Testis (tissue), 3 donors: ENCODE results near the gene RAB1A. TPM values are rescaled to one million over a fixed set of nuclear protein-coding genes. Genes with fewer than 3 reads are reported as not detected.

Experiments used
- DNase-seq: peaks from one replicate; pipeline ENCODE4 v3.0.0-alpha.2; 2019
- H3K27ac ChIP-seq, 2 donors: fragments of 200-600 bp; sonication (generic); one replicate each; pipeline ENCODE4 v1.5.1; 2019
- H3K27me3 ChIP-seq: fragments of 200-600 bp; sonication (generic); one replicate; pipeline ENCODE4 v1.5.1; 2019
- H3K36me3 ChIP-seq: fragments of 200-600 bp; sonication (generic); one replicate; pipeline ENCODE4 v1.5.1; 2017; ENCODE audit warnings: low read depth; ENCODE audit errors: missing control alignments
- H3K4me1 ChIP-seq: fragments of 200-600 bp; sonication (generic); one replicate; pipeline ENCODE4 v1.5.1; 2019
- H3K4me3 ChIP-seq, 2 donors: fragments of 200-600 bp; sonication (generic); one replicate each; pipeline ENCODE4 v1.5.1; 2017 to 2019
- H3K9me3 ChIP-seq: fragments of 200-600 bp; sonication (generic); one replicate; pipeline ENCODE4 v1.5.1; 2017
- POLR2A ChIP-seq: fragments of 450-650 bp; IDR thresholded peaks from one replicate; pipeline ENCODE4 v1.6.1; 2017; ENCODE audit warnings: antibody characterized with exemption, mild to moderate bottlenecking, moderate library complexity
- WGBS, 2 donors: methylation state at CpG; one replicate each; pipeline ENCODE4 v1.1.5; 2018; 5-methylcytosine and 5-hydroxymethylcytosine counted together
- intact Hi-C: fragments of 100-400 bp; cut with DNase I; formaldehyde crosslinking; loops from one replicate; pipeline ENCODE4 v1.15.1; 2023; ENCODE audit warnings: low total_unique reads
- polyA plus RNA-seq: library from polyadenylated mRNA; stranded (reverse); fragments of 350-450 nt; fragmentation: Illumina TruSeq; extraction: RNeasy Lipid Tissue Mini Kit (QIAGEN cat#74804); gene quantifications from one replicate; pipeline ENCODE4 v1.2.3, GENCODE V29; 2014; ENCODE audit warnings: low read depth, low replicate concordance; ENCODE audit not compliant: insufficient read depth
- total RNA-seq, 2 donors: library from RNA; depleted of rRNA; stranded (reverse); fragments of >200 nt; gene quantifications; one replicate each; pipeline ENCODE4 v1.2.3, GENCODE V29; 2016
- TF ChIP-seq, protein P1 (sequence below), 3 experiments: fragments of 450-650 bp in 2 of 3; fragments of 200-600 bp in 1 of 3; sonication (generic) in 1 of 3; IDR thresholded peaks; one replicate each; pipeline ENCODE4 v1.5.1; 2016 to 2019; ENCODE audit warnings: antibody characterized with exemption in 3 of 3, mild to moderate bottlenecking in 2 of 3, moderate library complexity in 1 of 3

RAB1A gene
- total and polyA plus RNA-seq, 3 donors from 2014 or later: 82.0 to 154 (median 113) TPM

DNA sequence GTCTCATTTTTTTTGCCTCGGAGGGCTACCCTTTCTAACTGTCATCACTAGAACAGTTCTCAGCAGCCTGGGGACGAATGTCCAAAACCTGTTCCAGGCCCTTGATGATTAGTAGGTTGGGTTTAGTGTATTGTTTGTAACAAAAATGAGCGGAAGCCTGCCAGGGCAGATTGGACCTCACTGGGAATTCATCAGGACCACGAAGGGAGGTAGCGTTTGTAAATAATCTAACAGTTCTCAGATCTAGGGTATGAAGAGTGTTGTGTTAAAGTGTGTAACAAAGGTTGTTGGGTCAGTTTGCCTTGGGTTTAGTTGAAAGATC lies 72.9 kb downstream of the RAB1A start:
- intact Hi-C loops: no loop called here
- DNase-seq: no peak
- TF ChIP-seq, protein P1, sequence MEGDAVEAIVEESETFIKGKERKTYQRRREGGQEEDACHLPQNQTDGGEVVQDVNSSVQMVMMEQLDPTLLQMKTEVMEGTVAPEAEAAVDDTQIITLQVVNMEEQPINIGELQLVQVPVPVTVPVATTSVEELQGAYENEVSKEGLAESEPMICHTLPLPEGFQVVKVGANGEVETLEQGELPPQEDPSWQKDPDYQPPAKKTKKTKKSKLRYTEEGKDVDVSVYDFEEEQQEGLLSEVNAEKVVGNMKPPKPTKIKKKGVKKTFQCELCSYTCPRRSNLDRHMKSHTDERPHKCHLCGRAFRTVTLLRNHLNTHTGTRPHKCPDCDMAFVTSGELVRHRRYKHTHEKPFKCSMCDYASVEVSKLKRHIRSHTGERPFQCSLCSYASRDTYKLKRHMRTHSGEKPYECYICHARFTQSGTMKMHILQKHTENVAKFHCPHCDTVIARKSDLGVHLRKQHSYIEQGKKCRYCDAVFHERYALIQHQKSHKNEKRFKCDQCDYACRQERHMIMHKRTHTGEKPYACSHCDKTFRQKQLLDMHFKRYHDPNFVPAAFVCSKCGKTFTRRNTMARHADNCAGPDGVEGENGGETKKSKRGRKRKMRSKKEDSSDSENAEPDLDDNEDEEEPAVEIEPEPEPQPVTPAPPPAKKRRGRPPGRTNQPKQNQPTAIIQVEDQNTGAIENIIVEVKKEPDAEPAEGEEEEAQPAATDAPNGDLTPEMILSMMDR (IDR thresholded peaks at IDR 0.05): no peak
- TF ChIP-seq POLR2A: no peak
- H3K4me3 ChIP-seq: peak overlapping the region; percentile 77 to 83
- no peaks in the 10 kb centered on the region for H3K36me3 ChIP-seq
- 0 to 1% methylated on average over 5 of the region's 5 CpGs for whole genome bisulfite sequencing, 2 donors
- peak overlapping the region; percentile 87 to 92 for H3K27ac ChIP-seq
- H3K4me1 ChIP-seq: peaks cover 20% of the 10 kb centered on the region
- no peaks in the 10 kb centered on the region for H3K9me3 ChIP-seq
- no peaks in the 10 kb centered on the region for H3K27me3 ChIP-seq

DNA sequence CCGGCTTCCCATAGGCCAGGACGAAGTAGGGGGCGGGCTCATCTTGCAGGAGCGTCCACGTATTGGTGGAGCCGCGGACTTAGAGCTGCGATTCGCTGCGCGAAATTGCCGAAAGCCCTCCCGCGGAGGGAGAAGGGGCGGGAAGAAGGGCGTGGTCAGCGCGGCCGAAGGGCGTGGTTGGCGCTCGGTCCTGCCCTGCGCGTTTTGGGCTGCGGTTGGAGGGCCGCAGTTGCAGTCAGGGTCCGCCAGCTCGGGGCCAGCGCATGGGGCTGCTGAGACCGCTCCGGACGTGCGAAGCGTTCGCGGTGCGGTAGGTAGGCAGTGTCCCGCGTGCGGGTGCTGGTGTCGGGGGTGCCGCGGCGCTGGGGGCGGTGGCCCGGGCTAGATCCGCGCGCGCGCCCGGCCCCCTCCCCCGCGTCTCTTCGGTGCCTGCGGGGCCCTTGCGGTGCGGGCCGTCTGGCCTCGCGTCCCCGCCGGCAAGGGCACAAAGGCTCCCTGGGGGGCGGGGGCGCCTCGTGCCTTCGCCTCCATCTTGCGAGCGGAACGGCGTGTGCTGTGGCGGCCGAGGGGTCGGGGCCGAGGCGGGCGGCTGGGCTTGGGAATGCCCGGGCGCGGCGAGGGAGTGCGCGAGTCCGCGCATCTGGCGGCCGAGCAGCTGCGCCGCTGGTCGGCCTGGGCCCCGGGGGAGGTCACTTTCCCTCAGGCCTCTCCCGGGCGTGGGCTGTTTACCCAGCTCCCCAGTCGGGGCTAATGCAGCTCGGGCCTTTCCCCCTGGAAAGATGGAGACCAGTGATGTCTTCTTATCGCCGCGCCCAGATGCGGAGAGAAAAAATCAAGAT lies 73.5 kb downstream of the RAB1A start, which contains the start of gene CEP68:
Gene CEP68, plus strand, starts transcription at position 202 of the 839 bp plus-strand sequence. CDS start 13,029 bp downstream, outside the sequence.
- Histone ChIP-seq H3K4me1 (peaks cover 14% of the 10 kb centered on the region), H3K36me3 (no peaks in the 10 kb centered on the region), H3K27me3 (no peaks in the 10 kb centered on the region), H3K4me3 (peak within 1 kb of the TSS; percentile 77 to 83), H3K27ac (peak within 1 kb of the TSS; percentile 87 to 92), H3K9me3 (no peaks in the 10 kb centered on the region)
- intact Hi-C loops: no loop called here
- 0% methylated on average over 9 to 93 of the region's 99 CpGs for WGBS, 2 donors
- DNase-seq: peak; percentile 98
- TF ChIP-seq, protein P1 (IDR thresholded peaks at IDR 0.05): no peak
- TF ChIP-seq POLR2A: peak; percentile 76

DNA sequence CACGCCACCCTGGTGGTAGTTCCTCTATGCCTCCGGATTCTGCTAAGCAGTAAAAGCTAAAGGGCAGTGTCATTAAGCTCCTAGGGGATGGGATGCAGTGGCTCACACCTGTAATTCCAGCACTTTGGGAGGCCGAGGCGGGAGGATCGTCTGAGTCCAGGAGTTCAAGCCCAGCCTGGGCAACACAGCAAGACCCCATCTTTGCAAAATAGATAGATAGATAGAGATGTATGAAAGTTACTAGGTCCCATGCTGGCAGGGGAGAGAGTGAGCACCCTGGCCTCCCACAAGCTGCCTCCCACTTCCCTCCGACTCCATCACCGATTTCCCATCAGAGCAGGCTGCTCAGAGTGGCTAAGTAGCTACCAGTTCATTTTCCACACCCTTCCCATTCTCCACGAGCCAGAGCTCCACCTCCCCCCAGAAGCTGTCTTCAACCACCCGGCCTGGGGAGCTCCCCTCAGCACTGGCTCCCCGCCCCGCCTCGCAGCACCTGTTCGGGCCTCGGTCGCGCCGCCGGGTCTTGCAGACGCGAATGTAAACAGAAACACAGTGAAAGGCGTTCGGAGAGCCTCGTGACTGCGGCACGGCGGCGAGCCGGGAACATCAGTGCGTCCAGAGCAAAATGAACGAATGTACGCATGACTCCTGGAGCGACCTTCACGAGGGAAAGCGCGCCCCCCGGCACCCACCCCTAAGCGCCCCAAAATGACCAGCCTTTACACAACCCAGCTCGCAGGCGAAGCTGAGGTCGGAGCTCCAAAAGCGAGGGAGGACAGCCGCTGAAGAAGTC lies 74.3 kb downstream of the RAB1A start:
- 8 to 9% methylated on average over 38 to 42 of the region's 42 CpGs for WGBS, 2 donors
- no peaks in the 10 kb centered on the region for H3K36me3 ChIP-seq
- intact Hi-C loops: no loop called here
- H3K27ac ChIP-seq: peak overlapping the region; percentile 35 to 92
- H3K27me3 ChIP-seq: no peaks in the 10 kb centered on the region
- H3K4me1 ChIP-seq: peaks cover 7% of the 10 kb centered on the region
- no peaks in the 10 kb centered on the region for H3K9me3 ChIP-seq
- peak overlapping the region; percentile 77 to 83 for H3K4me3 ChIP-seq
- no peak for TF ChIP-seq POLR2A
- TF ChIP-seq, protein P1 (IDR thresholded peaks at IDR 0.05): no peak
- DNase-seq: no peak

DNA sequence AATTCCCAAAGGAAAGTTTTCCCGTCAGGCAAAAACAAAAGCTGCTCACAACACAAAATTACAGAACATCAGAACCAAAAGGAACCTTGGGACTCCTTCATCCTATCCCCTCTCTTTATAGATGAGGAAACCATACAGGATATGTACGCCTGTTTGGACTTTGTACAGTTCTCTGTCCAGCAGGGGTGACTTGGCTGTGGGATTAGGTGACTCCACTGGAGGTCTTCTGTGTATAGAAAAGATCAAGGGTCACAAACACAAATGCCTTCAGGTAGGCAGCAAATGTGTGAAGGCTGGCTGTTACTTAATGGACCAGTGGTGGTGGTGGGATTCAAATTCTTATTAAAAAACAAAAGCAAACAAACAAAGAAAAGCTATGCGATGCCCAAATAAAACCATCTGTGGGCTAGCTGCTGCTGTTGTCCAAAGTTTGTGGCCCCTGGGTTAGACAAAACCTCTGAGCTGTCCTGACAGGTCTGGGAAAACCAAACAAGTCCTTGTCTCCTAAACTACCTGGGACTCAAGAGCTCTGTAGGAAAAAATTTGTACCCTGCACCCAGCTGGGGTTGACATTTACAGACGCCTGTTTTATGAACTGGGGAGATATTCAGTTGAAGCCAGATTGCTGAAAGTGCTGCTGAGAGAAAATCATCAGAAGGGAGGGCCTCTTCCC lies 75.0 kb downstream of the RAB1A start:
- no peaks in the 10 kb centered on the region for H3K36me3 ChIP-seq
- peaks cover 7% of the 10 kb centered on the region for H3K4me1 ChIP-seq
- intact Hi-C loops: no loop called here
- no peak for TF ChIP-seq POLR2A
- TF ChIP-seq, protein P1 (IDR thresholded peaks at IDR 0.05): no peak
- no peaks in the 10 kb centered on the region for H3K27me3 ChIP-seq
- DNase-seq: no peak
- H3K4me3 ChIP-seq: no peak overlapping the region
- no peak overlapping the region for H3K27ac ChIP-seq
- WGBS, 2 donors: 47 to 72% methylated on average over 4 of the region's 4 CpGs
- no peaks in the 10 kb centered on the region for H3K9me3 ChIP-seq
